Esophagus squamous epithelium (tissue), 5 donors: Measurements from ENCODE around the gene C9orf85. TPM values are rescaled to one million over a fixed set of nuclear protein-coding genes. Genes with fewer than 3 reads are reported as not detected.
"Not testable (repeated sequence)": the region's sequence is repeated elsewhere in the genome, so short reads cannot be mapped to it uniquely, and the experiment has no call there.

Experiments used
- DNase-seq: peaks from one replicate; lab custom pipeline; 2025; lab: John Stamatoyannopoulos, UW
- H3K27ac ChIP-seq, 4 donors: fragments of 200-600 bp; sonication (generic); one replicate each; pipeline ENCODE4 v1.5.1; 2016 to 2019; ENCODE audit warnings: mild to moderate bottlenecking in 1 of 4
- H3K27me3 ChIP-seq, 4 donors: fragments of 200-600 bp; sonication (generic); 1 replicate in 3 of 4; 2 replicates in 1 of 4; pipeline versions ENCODE4 v1.5.1 to v1.6.0; 2017 to 2021; ENCODE audit warnings: antibody characterized with exemption in 1 of 4
- H3K36me3 ChIP-seq, 3 donors: fragments of 200-600 bp; sonication (generic); one replicate each; pipeline ENCODE4 v1.5.1; 2016 to 2019
- H3K4me1 ChIP-seq, 3 donors: fragments of 200-600 bp; sonication (generic); one replicate each; pipeline ENCODE4 v1.5.1; 2017 to 2019
- H3K4me3 ChIP-seq, 4 donors: fragments of 200-600 bp; sonication (generic); 1 replicate in 3 of 4; 2 replicates in 1 of 4; pipeline ENCODE4 v1.5.1; 2016 to 2019; ENCODE audit warnings: mild to moderate bottlenecking in 2 of 4, moderate library complexity in 1 of 4
- H3K9me3 ChIP-seq, 3 donors: fragments of 200-600 bp; sonication (generic); one replicate each; pipeline ENCODE4 v1.5.1; 2016 to 2019
- POLR2A ChIP-seq, 4 donors: fragments of 450-650 bp; IDR thresholded peaks; one replicate each; pipeline ENCODE4 v1.6.1; 2017; ENCODE audit warnings: antibody characterized with exemption in 4 of 4, mild to moderate bottlenecking in 4 of 4, moderate library complexity in 3 of 4
- WGBS, 2 donors: methylation state at CpG; one replicate each; pipeline ENCODE4 v1.1.5; 2018; 5-methylcytosine and 5-hydroxymethylcytosine counted together
- intact Hi-C: fragments of 100-400 bp; cut with DNase I; formaldehyde crosslinking; loops from one replicate; pipeline ENCODE4 v1.15.0; 2022
- total RNA-seq, 4 donors: library from RNA; depleted of rRNA; stranded (reverse); fragments of >200 nt; gene quantifications; one replicate each; pipeline ENCODE4 v1.1.0, GENCODE V29; 2016
- TF ChIP-seq, protein P1 (sequence below), 6 experiments: fragments of 450-650 bp in 4 of 6; fragments of 200-600 bp in 2 of 6; sonication (generic) in 2 of 6; IDR thresholded peaks; one replicate each; pipeline ENCODE4 v1.5.1; 2016 to 2019; ENCODE audit warnings: antibody characterized with exemption in 6 of 6, mild to moderate bottlenecking in 4 of 6, moderate library complexity in 4 of 6
- donor health status: DM: yes; HTN: yes; CAD: no.

C9orf85 gene
- total RNA-seq, 4 donors from 2014 or later: 9.1 to 12.8 (median 10.4) TPM

DNA sequence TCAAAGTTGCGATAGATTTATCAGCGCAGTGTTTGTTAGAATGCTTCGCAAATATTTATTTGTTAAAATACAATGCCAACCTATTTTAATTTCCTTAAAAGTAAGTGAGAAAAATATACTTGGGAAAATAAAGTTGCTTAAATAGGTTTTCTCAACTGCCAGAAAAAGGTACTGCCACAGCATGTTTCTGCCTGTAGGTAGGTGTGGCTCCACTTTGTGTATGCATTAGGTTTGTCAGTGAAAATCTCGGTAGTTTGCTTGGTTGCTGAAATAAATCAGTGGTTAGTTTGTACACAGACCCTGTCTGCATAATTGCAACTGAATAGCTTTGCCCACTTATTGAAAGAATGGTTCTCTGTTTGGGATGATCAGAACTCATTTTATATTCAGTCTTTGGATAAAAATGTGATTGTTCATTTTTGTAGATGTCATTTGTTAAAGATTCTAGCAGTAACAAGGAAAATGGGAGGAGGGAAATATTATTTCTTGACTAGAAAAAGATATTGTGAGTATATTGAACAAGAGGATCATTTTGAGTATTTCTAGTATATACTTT is 25.7 kb downstream of the C9orf85 start:
- no peaks in the 10 kb centered on the region for H3K9me3 ChIP-seq
- TF ChIP-seq POLR2A (IDR thresholded peaks at IDR 0.05): no peak
- TF ChIP-seq, protein P1, sequence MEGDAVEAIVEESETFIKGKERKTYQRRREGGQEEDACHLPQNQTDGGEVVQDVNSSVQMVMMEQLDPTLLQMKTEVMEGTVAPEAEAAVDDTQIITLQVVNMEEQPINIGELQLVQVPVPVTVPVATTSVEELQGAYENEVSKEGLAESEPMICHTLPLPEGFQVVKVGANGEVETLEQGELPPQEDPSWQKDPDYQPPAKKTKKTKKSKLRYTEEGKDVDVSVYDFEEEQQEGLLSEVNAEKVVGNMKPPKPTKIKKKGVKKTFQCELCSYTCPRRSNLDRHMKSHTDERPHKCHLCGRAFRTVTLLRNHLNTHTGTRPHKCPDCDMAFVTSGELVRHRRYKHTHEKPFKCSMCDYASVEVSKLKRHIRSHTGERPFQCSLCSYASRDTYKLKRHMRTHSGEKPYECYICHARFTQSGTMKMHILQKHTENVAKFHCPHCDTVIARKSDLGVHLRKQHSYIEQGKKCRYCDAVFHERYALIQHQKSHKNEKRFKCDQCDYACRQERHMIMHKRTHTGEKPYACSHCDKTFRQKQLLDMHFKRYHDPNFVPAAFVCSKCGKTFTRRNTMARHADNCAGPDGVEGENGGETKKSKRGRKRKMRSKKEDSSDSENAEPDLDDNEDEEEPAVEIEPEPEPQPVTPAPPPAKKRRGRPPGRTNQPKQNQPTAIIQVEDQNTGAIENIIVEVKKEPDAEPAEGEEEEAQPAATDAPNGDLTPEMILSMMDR (IDR thresholded peaks at IDR 0.05): peak in 1 of 6 experiments; percentile 8
- DNase-seq: no peak
- no peaks in the 10 kb centered on the region for H3K27me3 ChIP-seq
- WGBS, 2 donors: 31 to 56% methylated on average over 4 of the region's 4 CpGs
- H3K4me3 ChIP-seq: peak overlapping the region in 1 of 4 donors; percentile 31
- intact Hi-C loops: no loop called here
- peaks cover 0 to 52% (median 0%) of the 10 kb centered on the region in 3 donors for H3K4me1 ChIP-seq
- peak overlapping the region; percentile 56 to 82 (median 72) for H3K27ac ChIP-seq
- no peaks in the 10 kb centered on the region for H3K36me3 ChIP-seq

DNA sequence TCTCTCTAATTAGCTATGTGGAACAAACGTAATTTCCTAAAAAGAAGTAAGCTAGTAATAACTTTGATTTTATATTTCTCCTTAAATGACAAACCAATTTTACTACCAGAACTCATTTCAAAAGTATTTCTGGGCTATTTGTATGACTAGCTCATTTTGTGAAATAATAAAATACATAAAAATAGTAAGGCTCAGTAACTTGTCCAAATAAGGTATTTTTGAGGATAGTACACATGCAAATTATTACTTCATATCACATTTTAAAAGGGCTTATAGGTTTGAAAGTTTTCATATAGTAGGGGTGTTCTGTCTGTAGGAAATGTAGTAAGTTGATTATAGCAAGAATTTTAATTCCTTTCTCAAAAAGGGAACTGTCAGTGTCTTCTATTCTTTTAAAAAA is 26.5 kb downstream of the C9orf85 start:
- Histone ChIP-seq H3K27ac (peak overlapping the region in 3 of 4 donors; percentile 64 to 82 (median 79)), H3K9me3 (no peaks in the 10 kb centered on the region), H3K4me1 (peaks cover 0 to 59% (median 0%) of the 10 kb centered on the region in 3 donors), H3K4me3 (no peak overlapping the region), H3K27me3 (no peaks in the 10 kb centered on the region), H3K36me3 (no peaks in the 10 kb centered on the region)
- DNase-seq: no peak
- WGBS, 2 donors: 38 to 46% methylated on average over 1 of the region's 1 CpG
- TF ChIP-seq, protein P1 (IDR thresholded peaks at IDR 0.05): no peak
- no peak for TF ChIP-seq POLR2A (IDR thresholded peaks at IDR 0.05)
- intact Hi-C loops: no loop called here

DNA sequence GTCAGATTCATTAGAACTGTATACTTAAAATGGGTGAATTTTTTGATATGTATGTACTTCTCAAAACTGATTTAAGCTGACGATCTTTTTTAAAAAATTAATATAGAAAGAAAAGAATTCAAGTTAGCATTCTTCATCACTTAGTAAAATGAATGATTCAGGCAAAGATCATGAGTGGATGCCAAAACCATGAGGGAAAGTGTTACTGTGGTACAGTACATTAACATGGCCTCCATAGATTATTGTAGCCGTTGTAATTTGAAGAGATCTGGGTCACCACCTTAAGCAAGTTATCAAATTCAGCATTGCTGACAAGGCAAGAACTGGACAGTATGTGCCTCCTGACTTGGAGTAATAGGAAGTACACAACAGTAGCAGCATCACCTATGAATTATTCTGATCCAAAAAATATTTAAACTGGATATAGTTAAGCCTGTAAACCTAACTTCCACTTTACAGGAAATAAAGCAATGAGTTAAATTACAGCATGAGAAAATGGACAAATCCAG is 29.7 kb downstream of the C9orf85 start:
- H3K4me3 ChIP-seq: no peak overlapping the region
- no peaks in the 10 kb centered on the region for H3K9me3 ChIP-seq
- peaks cover 4 to 87% (median 4%) of the 10 kb centered on the region in 3 donors for H3K4me1 ChIP-seq
- no peaks in the 10 kb centered on the region for H3K36me3 ChIP-seq
- intact Hi-C loops: no loop called here
- TF ChIP-seq POLR2A (IDR thresholded peaks at IDR 0.05): no peak
- TF ChIP-seq, protein P1 (IDR thresholded peaks at IDR 0.05): no peak
- peak overlapping the region in 2 of 4 donors; percentile 9 to 84 for H3K27ac ChIP-seq
- H3K27me3 ChIP-seq: no peaks in the 10 kb centered on the region
- DNase-seq: no peak
- 74 to 84% methylated on average over 2 of the region's 2 CpGs for WGBS, 2 donors

DNA sequence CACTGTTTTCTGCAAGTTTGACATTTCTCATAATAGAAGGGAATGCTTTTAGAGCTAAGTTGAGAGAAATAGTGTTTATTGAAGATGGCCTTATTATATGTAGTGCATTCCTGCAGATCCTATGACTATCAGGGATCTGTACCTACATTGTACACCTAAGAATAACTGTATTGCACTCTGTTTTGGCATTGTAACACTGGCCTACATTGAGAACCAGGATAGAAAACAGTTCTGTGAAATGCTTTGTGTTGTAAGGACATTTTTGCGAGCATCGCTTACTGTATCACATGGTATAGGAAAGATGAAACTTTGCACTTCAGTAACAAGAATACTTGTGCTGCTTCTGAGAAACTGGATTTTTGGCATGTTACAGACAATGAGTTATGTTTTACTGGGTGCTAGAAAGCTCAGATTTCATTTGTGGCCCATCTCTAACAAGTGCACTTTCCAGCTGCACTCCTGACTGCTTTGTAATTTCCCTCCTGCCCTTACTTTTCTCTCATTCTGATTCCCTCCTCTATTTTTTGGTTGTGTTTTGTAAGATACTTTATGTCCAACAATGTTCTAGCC is 30.6 kb downstream of the C9orf85 start:
- H3K9me3 ChIP-seq: no peaks in the 10 kb centered on the region
- intact Hi-C loops: no loop called here
- H3K36me3 ChIP-seq: no peaks in the 10 kb centered on the region
- peaks cover 4 to 86% (median 4%) of the 10 kb centered on the region in 3 donors for H3K4me1 ChIP-seq
- WGBS, 2 donors: 77 to 84% methylated on average over 2 of the region's 2 CpGs
- no peaks in the 10 kb centered on the region for H3K27me3 ChIP-seq
- peak overlapping the region in 3 of 4 donors; percentile 41 to 84 (median 81) for H3K27ac ChIP-seq
- TF ChIP-seq, protein P1 (IDR thresholded peaks at IDR 0.05): no peak
- no peak for TF ChIP-seq POLR2A (IDR thresholded peaks at IDR 0.05)
- DNase-seq: no peak
- H3K4me3 ChIP-seq: no peak overlapping the region

DNA sequence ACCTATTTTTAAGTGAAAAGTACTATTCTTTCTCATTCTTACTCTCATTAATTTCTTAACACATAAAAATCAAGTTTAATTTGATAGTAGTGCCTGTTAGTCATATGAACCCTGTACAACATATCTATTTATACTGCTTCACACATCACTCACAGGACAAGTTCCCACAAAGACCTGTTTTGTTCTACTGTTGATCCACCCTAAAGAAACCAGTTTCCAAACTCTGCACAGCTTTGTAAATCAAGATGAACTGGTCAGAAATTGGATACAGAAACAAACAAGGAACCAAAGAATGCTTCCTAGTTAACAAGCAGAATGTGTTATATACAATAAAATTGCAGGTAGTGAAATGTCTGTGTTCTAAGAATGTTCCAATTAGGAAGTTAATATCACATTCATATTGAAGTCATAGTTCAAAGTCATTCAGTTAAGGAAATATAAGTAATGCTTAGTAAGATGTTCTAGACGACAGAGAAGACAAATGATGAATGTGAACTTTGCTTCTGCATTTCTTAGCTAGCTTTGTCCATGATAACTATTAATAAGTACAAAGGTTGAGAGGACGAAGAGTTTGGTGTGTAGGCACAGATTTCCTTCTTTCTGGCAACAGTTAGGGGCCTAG is 33.4 kb downstream of the C9orf85 start:
- intact Hi-C loops: no loop called here
- no peaks in the 10 kb centered on the region for H3K9me3 ChIP-seq
- H3K4me3 ChIP-seq: no peak overlapping the region
- H3K27me3 ChIP-seq: no peaks in the 10 kb centered on the region
- DNase-seq: no peak
- peaks cover 4 to 70% (median 4%) of the 10 kb centered on the region in 3 donors for H3K4me1 ChIP-seq
- TF ChIP-seq, protein P1 (IDR thresholded peaks at IDR 0.05): no peak
- TF ChIP-seq POLR2A (IDR thresholded peaks at IDR 0.05): no peak
- peaks cover 0 to 7% (median 0%) of the 10 kb centered on the region in 3 donors for H3K36me3 ChIP-seq
- H3K27ac ChIP-seq: peak overlapping the region; percentile 35 to 84 (median 75)
- WGBS, 2 donors: 26% methylated on average over 2 of the region's 2 CpGs

DNA sequence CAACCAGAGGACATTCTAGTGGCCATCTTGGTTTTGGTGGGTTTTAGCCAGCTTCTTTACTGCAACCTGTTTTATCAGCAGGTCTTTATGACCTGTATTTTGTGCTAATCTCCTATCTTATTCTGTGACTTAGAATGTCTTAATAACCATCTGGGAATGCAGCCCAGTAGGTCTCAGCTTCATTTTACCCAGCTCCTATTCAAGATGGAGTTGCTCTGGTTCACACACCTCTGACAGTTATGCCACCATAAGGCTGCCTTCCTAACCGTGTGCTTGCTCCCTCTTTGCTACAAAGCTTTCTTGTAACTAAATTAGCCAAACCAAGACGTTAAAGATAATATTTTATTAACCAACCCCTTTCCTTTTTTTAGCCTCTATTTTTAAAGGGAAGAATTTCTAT is 43.2 kb downstream of the C9orf85 start:
- H3K9me3 ChIP-seq, H3K36me3 ChIP-seq, H3K4me3 ChIP-seq, intact Hi-C loops, H3K27ac ChIP-seq, DNase-seq, H3K27me3 ChIP-seq: not testable (repeated sequence)
- H3K4me1 ChIP-seq: peaks cover 0 to 11% (median 0%) of the 10 kb centered on the region in 3 donors
- 81 to 92% methylated on average over 2 of the region's 2 CpGs for WGBS, 2 donors
